GM04504 (cell line): ENCODE data around the gene FOXN4.

Experiments used
- DNase-seq: peaks from one replicate; pipeline ENCODE4 v3.0.0-alpha.2; 2012; ENCODE audit warnings: low read depth

Gene FOXN4

GRCh38 chr12:109258201-109258600 is 50.9 kb downstream of the FOXN4 start:
- DNase-seq: no peak

GRCh38 chr12:109256011-109256410 is 53.1 kb downstream of the FOXN4 start:
- no peak for DNase-seq

- no peak for DNase-seq
These were observed 53.7 kb downstream of the FOXN4 start for GRCh38 chr12:109255377-109255776.

GRCh38 chr12:109253913-109254544 is 55.1 kb downstream of the FOXN4 start:
- DNase-seq: no peak

- no peak for DNase-seq
These were observed 56.3 kb downstream of the FOXN4 start for GRCh38 chr12:109252799-109253198.

- no peak for DNase-seq
These were observed 58.6 kb downstream of the FOXN4 start for GRCh38 chr12:109250523-109250922.

- DNase-seq: no peak
These were observed 61.0 kb downstream of the FOXN4 start for GRCh38 chr12:109247831-109248654.

GRCh38 chr12:109246221-109246620 is 62.9 kb downstream of the FOXN4 start:
- DNase-seq: no peak

- DNase-seq: no peak
These were observed 65.0 kb downstream of the FOXN4 start for GRCh38 chr12:109244073-109244472.

- no peak for DNase-seq
These were observed 67.1 kb downstream of the FOXN4 start for GRCh38 chr12:109241936-109242335.

GRCh38 chr12:109240365-109240764 is 68.7 kb downstream of the FOXN4 start:
- no peak for DNase-seq

- DNase-seq: no peak
These were observed 69.4 kb downstream of the FOXN4 start for GRCh38 chr12:109239691-109240090.

- no peak for DNase-seq
These were observed 69.9 kb downstream of the FOXN4 start for GRCh38 chr12:109239179-109239578.

GRCh38 chr12:109236257-109236656 is 72.8 kb downstream of the FOXN4 start:
- no peak for DNase-seq

- DNase-seq: no peak
These were observed 75.1 kb downstream of the FOXN4 start for GRCh38 chr12:109234012-109234411.

- DNase-seq: no peak
These were observed 76.4 kb downstream of the FOXN4 start for GRCh38 chr12:109232731-109233130.

- no peak for DNase-seq
These were observed 78.9 kb downstream of the FOXN4 start for GRCh38 chr12:109230193-109230592.

- no peak for DNase-seq
These were observed 80.4 kb downstream of the FOXN4 start for GRCh38 chr12:109228664-109229063.
